HepG2 (cell line): ENCODE measurements around the gene RASSF4. TPM values are rescaled to one million over a fixed set of nuclear protein-coding genes. Genes with fewer than 3 reads are reported as not detected.

Experiments
- CSRNP1 ChIP-seq: sonication (generic); formaldehyde crosslinking; IDR thresholded peaks from 2 replicates; pipeline ENCODE4 v1.8.1; 2023; ENCODE audit warnings: mild to moderate bottlenecking, missing genetic modification reagents
- HHEX ChIP-seq: IDR thresholded peaks from 2 replicates; pipeline ENCODE4 v1.6.1; 2016; ENCODE audit warnings: control low read depth
- HNRNPUL1 ChIP-seq: fragments of 200-400 bp; formaldehyde crosslinking; IDR thresholded peaks from 2 replicates; pipeline ENCODE4 v1.6.1; 2017; ENCODE audit warnings: low read depth, mild to moderate bottlenecking, low read length, moderate library complexity
- KLF13 ChIP-seq: sonication (generic); formaldehyde crosslinking; IDR thresholded peaks from 2 replicates; pipeline ENCODE4 v1.4.0; 2020; ENCODE audit warnings: mild to moderate bottlenecking, missing genetic modification reagents
- PATZ1 ChIP-seq: sonication (generic); formaldehyde crosslinking; IDR thresholded peaks from 2 replicates; pipeline ENCODE4 v1.4.0; 2020; ENCODE audit warnings: missing genetic modification reagents
- PCBP2 ChIP-seq: fragments of 200-400 bp; formaldehyde crosslinking; optimal IDR thresholded peaks from 2 replicates; pipeline ENCODE3; 2018; ENCODE audit warnings: low read length, low read depth; ENCODE audit not compliant: poor library complexity, severe bottlenecking
- SIN3B ChIP-seq: fragments of 150-350 bp; IDR thresholded peaks from 2 replicates; pipeline ENCODE4 v1.6.1; 2014; ENCODE audit warnings: low read length
- THAP11 ChIP-seq: IDR thresholded peaks from 2 replicates; pipeline ENCODE4 v1.6.1; 2016; ENCODE audit warnings: missing biosample characterization, missing genetic modification reagents
- USF2 ChIP-seq, 2 experiments: sonication (generic) in 1 of 2; formaldehyde crosslinking in 1 of 2; IDR thresholded peaks; 2 replicates each; pipeline versions ENCODE4 v1.5.1 to v1.6.1; 2011 to 2020; ENCODE audit warnings: borderline replicate concordance in 1 of 2, low read depth in 1 of 2, low read length in 1 of 2, mild to moderate bottlenecking in 1 of 2, missing genetic modification reagents in 1 of 2, moderate library complexity in 1 of 2
- ZBTB4 ChIP-seq: sonication (generic); formaldehyde crosslinking; IDR thresholded peaks from 2 replicates; pipeline ENCODE4 v1.4.0; 2020; ENCODE audit warnings: missing genetic modification reagents, mild to moderate bottlenecking, borderline replicate concordance
- ZNF687 ChIP-seq: sonication (generic); formaldehyde crosslinking; IDR thresholded peaks from 2 replicates; pipeline ENCODE4 v1.5.1; 2020; ENCODE audit warnings: mild to moderate bottlenecking, missing genetic modification reagents, moderate library complexity
- ZXDC ChIP-seq: sonication (generic); formaldehyde crosslinking; IDR thresholded peaks from 2 replicates; pipeline ENCODE4 v1.5.0; 2020; ENCODE audit warnings: mild to moderate bottlenecking, missing genetic modification reagents
- polyA plus RNA-seq, 8 experiments: library from polyadenylated mRNA; depleted of rRNA in 3 of 8; stranded (reverse) in 7 of 8; unstranded in 1 of 8; fragments of >200 nt; fragmentation: Illumina TruSeq in 4 of 8; extraction: Trizol in 4 of 8; gene quantifications; 2 replicates each; pipeline versions ENCODE4 v1.2.1 to v1.2.3, GENCODE V29; 2011 to 2016; ENCODE audit warnings: low read depth in 4 of 8, missing spikeins in 1 of 8, mixed read lengths in 1 of 8; ENCODE audit not compliant: insufficient read depth in 1 of 8
- total RNA-seq, 5 experiments: library from RNA; depleted of rRNA; stranded (reverse); fragments of >200 nt; fragmentation: Illumina TruSeq; extraction: Trizol; gene quantifications; 2 replicates each; pipeline ENCODE4 v1.2.3, GENCODE V29; 2016; ENCODE audit warnings: low read depth in 1 of 5

Gene RASSF4
- total and polyA plus RNA-seq, 2 of the 13 experiments (the other 11 are each of a cell fraction or from before 2014, with no cell fraction given) = 34.0 to 51.7 TPM

GRCh38 chr10:44990302-44990655, 30.7 kb downstream of the RASSF4 start (continued):
- TF ChIP-seq PCBP2 (no peak), ZNF687 (CRISPR knock-in tag) (peak; percentile 90), SIN3B (no peak), HNRNPUL1 (no peak), CSRNP1 (no peak), KLF13 (CRISPR knock-in tag) (no peak), ZBTB4 (peak; percentile 71; the same call in 1 of the 2 replicates), THAP11 (CRISPR knock-in tag) (0 out of 2 replicates have a peak, but pooled peaks have one; percentile 11), HHEX (no peak), USF2 (IDR thresholded peaks at IDR 0.05; ENCODE audit: low read depth, low read length) (no peak), USF2 (CRISPR knock-in tag; IDR thresholded peaks at IDR 0.05; ENCODE audit: borderline replicate concordance) (no peak), ZXDC (CRISPR knock-in tag) (no peak), PATZ1 (CRISPR knock-in tag) (no peak; the same call in 1 of the 2 replicates)
